NCI-H2171 treated with DMSO at 0.1 percent for 48 hours (cell line): ENCODE measurements around the gene PRDM12.

Experiments used
- DNase-seq: peaks from one replicate; lab custom pipeline; 2025; lab: John Stamatoyannopoulos, UW

Gene PRDM12

GRCh38 chr9:130689937-130690700 is 25.7 kb downstream of the PRDM12 start:
- no peak for DNase-seq

GRCh38 chr9:130692321-130692720 is 27.9 kb downstream of the PRDM12 start:
- DNase-seq: no peak

- no peak for DNase-seq
Observed at GRCh38 chr9:130693101-130693425, 28.7 kb downstream of the PRDM12 start.

- peak; percentile 99 for DNase-seq
Observed at GRCh38 chr9:130693426-130694191, 29.2 kb downstream of the PRDM12 start, which contains the start of gene EXOSC2. Gene EXOSC2, plus strand, starts transcription at chr9:130693780. Its CDS starts 12 bp downstream, at chr9:130693792.

- DNase-seq: peak; percentile 46
Observed at GRCh38 chr9:130694205-130694604, 29.8 kb downstream of the PRDM12 start.

- DNase-seq: no peak
Observed at GRCh38 chr9:130696139-130696650, 31.8 kb downstream of the PRDM12 start.

- no peak for DNase-seq
Observed at GRCh38 chr9:130696996-130697395, 32.6 kb downstream of the PRDM12 start.

- DNase-seq: no peak
Observed at GRCh38 chr9:130698514-130698913, 34.1 kb downstream of the PRDM12 start.

GRCh38 chr9:130699047-130699446 is 34.7 kb downstream of the PRDM12 start:
- DNase-seq: no peak

- DNase-seq: peak; percentile 62
Observed at GRCh38 chr9:130701059-130702022, 36.9 kb downstream of the PRDM12 start.

GRCh38 chr9:130703501-130703900 is 39.1 kb downstream of the PRDM12 start:
- no peak for DNase-seq

- DNase-seq: peak; percentile 79
Observed at GRCh38 chr9:130707225-130707976, 43.0 kb downstream of the PRDM12 start.

GRCh38 chr9:130710822-130711352 is 46.5 kb downstream of the PRDM12 start:
- DNase-seq: no peak

- peak; percentile 58 for DNase-seq
Observed at GRCh38 chr9:130711469-130711868, 47.1 kb downstream of the PRDM12 start.

- peak; percentile 99 for DNase-seq
Observed at GRCh38 chr9:130712564-130713285, 48.3 kb downstream of the PRDM12 start.

- no peak for DNase-seq
Observed at GRCh38 chr9:130713286-130713960, 49.0 kb downstream of the PRDM12 start.

- DNase-seq: no peak
Observed at GRCh38 chr9:130714586-130715110, 50.3 kb downstream of the PRDM12 start.

- no peak for DNase-seq
Observed at GRCh38 chr9:130715270-130715669, 50.9 kb downstream of the PRDM12 start.

GRCh38 chr9:130718562-130718961 is 54.2 kb downstream of the PRDM12 start:
- no peak for DNase-seq
